ENCODE measurements around the gene TCERG1. TPM values are rescaled to one million over a fixed set of nuclear protein-coding genes. Genes with fewer than 3 reads are reported as not detected.
A peak's percentile ranks its signal among the peaks of the same experiment; 100 is the strongest.

TCERG1 gene
- total RNA-seq, result 100 to 1,000 TPM in 1 of 3 donors, 10 to 100 TPM in 2; 48.0 to 119 (median 79.3) TPM

GRCh38 chr5:146446861-146447733, at the start of gene TCERG1:
Gene TCERG1, plus strand, starts transcription at chr5:146447333. Its CDS starts 17 bp downstream, at chr5:146447350.
- TF ChIP-seq POLR2AphosphoS5 (IDR thresholded peaks at IDR 0.05) (peak in 2 of 3 donors; percentile 11 to 82), CTCF (IDR thresholded peaks at IDR 0.05) (peak; percentile 55 to 74 (median 69)), POLR2A (IDR thresholded peaks at IDR 0.05) (no peak)
- Histone ChIP-seq H3K36me3 (no peaks in the 10 kb centered on the region), H3K27ac (peak within 1 kb of the TSS; percentile 93), H3K4me3 (peak within 1 kb of the TSS; percentile 87 to 100 (median 94)), H3K9me3 (no peaks in the 10 kb centered on the region), H3K4me1 (peaks cover 3 to 19% of the 10 kb centered on the region in 2 donors), H3K27me3 (no peaks in the 10 kb centered on the region)
- intact Hi-C loops (cut with DNase I; ENCODE audit: low total_unique reads), result no loop called here
- peak; percentile 99 for DNase-seq (ENCODE audit: low spot score in 2 of 2)

DNA sequence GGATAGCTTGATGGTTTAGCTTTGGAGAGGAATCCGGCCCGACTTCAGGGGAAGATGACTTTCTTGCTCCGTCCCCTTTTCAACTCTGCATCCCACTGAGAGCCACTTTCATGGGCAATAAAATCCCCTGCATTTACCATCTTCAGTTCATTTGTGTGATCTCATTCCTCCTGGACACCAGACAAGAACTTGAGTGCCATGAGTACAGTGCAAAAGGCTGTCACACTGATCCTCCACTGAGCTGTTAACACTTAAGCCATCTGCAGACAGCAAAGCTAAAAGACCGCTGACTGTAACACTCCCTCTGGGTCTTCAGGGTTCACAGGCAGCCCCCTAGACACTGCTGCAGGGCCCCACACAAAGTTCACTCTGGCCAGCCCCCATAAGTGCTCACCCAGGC, 48.3 kb upstream of the TCERG1 start:
- DNase-seq (ENCODE audit: low spot score in 2 of 2), result no peak
- intact Hi-C loops (cut with DNase I; ENCODE audit: low total_unique reads), result no loop called here
- no peaks in the 10 kb centered on the region for H3K4me1 ChIP-seq
- TF ChIP-seq POLR2AphosphoS5 (IDR thresholded peaks at IDR 0.05) (no peak), CTCF (IDR thresholded peaks at IDR 0.05) (no peak), POLR2A (IDR thresholded peaks at IDR 0.05) (no peak)
- H3K4me3 ChIP-seq, result no peak overlapping the region
- peaks cover 0 to 9% of the 10 kb centered on the region in 2 donors for H3K27me3 ChIP-seq
- H3K36me3 ChIP-seq, result no peaks in the 10 kb centered on the region
- H3K27ac ChIP-seq, result no peak overlapping the region
- H3K9me3 ChIP-seq, result no peaks in the 10 kb centered on the region

- no peaks in the 10 kb centered on the region for H3K9me3 ChIP-seq
- H3K27ac ChIP-seq, result no peak overlapping the region
- peaks cover 0 to 9% of the 10 kb centered on the region in 2 donors for H3K27me3 ChIP-seq
- no peaks in the 10 kb centered on the region for H3K36me3 ChIP-seq
- intact Hi-C loops (cut with DNase I; ENCODE audit: low total_unique reads), result no loop called here
- DNase-seq (ENCODE audit: low spot score in 2 of 2), result no peak
- TF ChIP-seq POLR2AphosphoS5 (IDR thresholded peaks at IDR 0.05), result no peak
- no peak for TF ChIP-seq CTCF (IDR thresholded peaks at IDR 0.05)
- TF ChIP-seq POLR2A (IDR thresholded peaks at IDR 0.05), result no peak
- H3K4me3 ChIP-seq, result no peak overlapping the region
- H3K4me1 ChIP-seq, result no peaks in the 10 kb centered on the region
These were observed 47.7 kb upstream of the TCERG1 start for GRCh38 chr5:146399481-146399880.

GRCh38 chr5:146400201-146400600, 46.9 kb upstream of the TCERG1 start:
- TF ChIP-seq CTCF (IDR thresholded peaks at IDR 0.05), result no peak
- TF ChIP-seq POLR2AphosphoS5 (IDR thresholded peaks at IDR 0.05), result no peak
- TF ChIP-seq POLR2A (IDR thresholded peaks at IDR 0.05), result no peak
- no peaks in the 10 kb centered on the region for H3K36me3 ChIP-seq
- DNase-seq (ENCODE audit: low spot score in 2 of 2), result no peak
- no peaks in the 10 kb centered on the region for H3K9me3 ChIP-seq
- H3K4me1 ChIP-seq, result no peaks in the 10 kb centered on the region
- peaks cover 0 to 6% of the 10 kb centered on the region in 2 donors for H3K27me3 ChIP-seq
- H3K4me3 ChIP-seq, result no peak overlapping the region
- intact Hi-C loops (cut with DNase I; ENCODE audit: low total_unique reads), result no loop called here
- no peak overlapping the region for H3K27ac ChIP-seq

- intact Hi-C loops (cut with DNase I; ENCODE audit: low total_unique reads), result no loop called here
- Histone ChIP-seq H3K4me1 (no peaks in the 10 kb centered on the region), H3K9me3 (no peaks in the 10 kb centered on the region), H3K27ac (no peak overlapping the region), H3K4me3 (no peak overlapping the region), H3K36me3 (no peaks in the 10 kb centered on the region), H3K27me3 (peaks cover 0 to 5% of the 10 kb centered on the region in 2 donors)
- TF ChIP-seq POLR2A (IDR thresholded peaks at IDR 0.05) (no peak), POLR2AphosphoS5 (IDR thresholded peaks at IDR 0.05) (no peak), CTCF (IDR thresholded peaks at IDR 0.05) (no peak)
- no peak for DNase-seq (ENCODE audit: low spot score in 2 of 2)
These were observed 46.1 kb upstream of the TCERG1 start for GRCh38 chr5:146401021-146401420.
